Measurements from ENCODE around the gene IER5L. TPM values are rescaled to one million over a fixed set of nuclear protein-coding genes. Genes with fewer than 3 reads are reported as not detected.

Gene IER5L
- total and polyA plus RNA-seq, 4 donors, result 0.40 to 3.3 (median 2.5) TPM

DNA sequence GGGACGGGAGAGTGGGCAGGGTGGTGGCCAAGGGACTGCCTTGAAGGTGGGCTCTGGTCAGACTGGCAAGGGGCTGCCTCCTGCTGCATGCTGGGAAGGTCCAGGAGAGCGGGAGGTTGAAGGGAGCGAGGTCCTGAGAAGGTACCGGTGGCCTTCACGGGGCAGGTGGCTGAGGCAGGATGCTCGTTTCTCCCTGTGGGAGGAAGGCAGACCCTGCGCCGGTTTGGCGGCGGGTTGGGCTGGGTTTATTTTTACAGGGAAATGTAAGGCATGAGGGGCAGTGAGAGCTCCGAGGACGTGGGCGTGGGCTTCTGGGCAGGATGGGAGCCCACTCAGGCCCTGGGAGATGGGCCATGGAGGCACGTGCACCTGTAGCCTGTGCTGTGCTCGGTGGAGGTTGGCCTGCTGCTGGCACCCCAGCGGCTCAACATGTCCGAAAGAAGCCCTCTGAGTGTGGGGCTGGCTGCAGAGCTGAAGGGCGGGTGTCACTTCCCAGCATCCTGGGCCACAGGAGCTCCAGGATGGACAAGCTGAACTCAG lies 27.3 kb downstream of the IER5L start:
- no peaks in the 10 kb centered on the region for H3K9me3 ChIP-seq (ENCODE audit: control insufficient read depth in 4 of 4, low read length in 3 of 4)
- DNase-seq (ENCODE audit: low spot score), result no peak
- no peak overlapping the region for H3K9ac ChIP-seq (ENCODE audit: low read depth in 1 of 2, low read length in 2 of 2)
- H3K36me3 ChIP-seq (ENCODE audit: control insufficient read depth in 4 of 4, insufficient read depth in 3 of 4, low read depth in 1 of 4, low read length in 3 of 4), result peaks cover 7 to 46% (median 9%) of the 10 kb centered on the region in 4 donors
- WGBS, result 89% methylated on average over 18 of the region's 18 CpGs
- H3K4me3 ChIP-seq (ENCODE audit: low read depth in 1 of 3, low read length in 3 of 3), result no peak overlapping the region
- no peak for TF ChIP-seq JUND (IDR thresholded peaks at IDR 0.05)
- no peak for TF ChIP-seq EGR1 (IDR thresholded peaks at IDR 0.05; ENCODE audit: low read depth in 2 of 2)
- TF ChIP-seq, protein P1, sequence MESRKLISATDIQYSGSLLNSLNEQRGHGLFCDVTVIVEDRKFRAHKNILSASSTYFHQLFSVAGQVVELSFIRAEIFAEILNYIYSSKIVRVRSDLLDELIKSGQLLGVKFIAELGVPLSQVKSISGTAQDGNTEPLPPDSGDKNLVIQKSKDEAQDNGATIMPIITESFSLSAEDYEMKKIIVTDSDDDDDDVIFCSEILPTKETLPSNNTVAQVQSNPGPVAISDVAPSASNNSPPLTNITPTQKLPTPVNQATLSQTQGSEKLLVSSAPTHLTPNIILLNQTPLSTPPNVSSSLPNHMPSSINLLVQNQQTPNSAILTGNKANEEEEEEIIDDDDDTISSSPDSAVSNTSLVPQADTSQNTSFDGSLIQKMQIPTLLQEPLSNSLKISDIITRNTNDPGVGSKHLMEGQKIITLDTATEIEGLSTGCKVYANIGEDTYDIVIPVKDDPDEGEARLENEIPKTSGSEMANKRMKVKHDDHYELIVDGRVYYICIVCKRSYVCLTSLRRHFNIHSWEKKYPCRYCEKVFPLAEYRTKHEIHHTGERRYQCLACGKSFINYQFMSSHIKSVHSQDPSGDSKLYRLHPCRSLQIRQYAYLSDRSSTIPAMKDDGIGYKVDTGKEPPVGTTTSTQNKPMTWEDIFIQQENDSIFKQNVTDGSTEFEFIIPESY (IDR thresholded peaks at IDR 0.05), result no peak
- TF ChIP-seq, protein P2, sequence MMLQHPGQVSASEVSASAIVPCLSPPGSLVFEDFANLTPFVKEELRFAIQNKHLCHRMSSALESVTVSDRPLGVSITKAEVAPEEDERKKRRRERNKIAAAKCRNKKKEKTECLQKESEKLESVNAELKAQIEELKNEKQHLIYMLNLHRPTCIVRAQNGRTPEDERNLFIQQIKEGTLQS (IDR thresholded peaks at IDR 0.05), result no peak
- no peak for TF ChIP-seq YY1 (IDR thresholded peaks at IDR 0.05)
- H3K4me1 ChIP-seq (ENCODE audit: control insufficient read depth in 4 of 4, insufficient read depth in 4 of 4, low read length in 3 of 4), result peaks cover 0 to 2% (median 0%) of the 10 kb centered on the region in 4 donors
- no peaks in the 10 kb centered on the region for H3K27me3 ChIP-seq (ENCODE audit: control insufficient read depth in 4 of 4, insufficient read depth in 4 of 4, low read length in 3 of 4)
- no peak overlapping the region for H3K27ac ChIP-seq (ENCODE audit: low read depth in 1 of 2, low read length in 2 of 2)

DNA sequence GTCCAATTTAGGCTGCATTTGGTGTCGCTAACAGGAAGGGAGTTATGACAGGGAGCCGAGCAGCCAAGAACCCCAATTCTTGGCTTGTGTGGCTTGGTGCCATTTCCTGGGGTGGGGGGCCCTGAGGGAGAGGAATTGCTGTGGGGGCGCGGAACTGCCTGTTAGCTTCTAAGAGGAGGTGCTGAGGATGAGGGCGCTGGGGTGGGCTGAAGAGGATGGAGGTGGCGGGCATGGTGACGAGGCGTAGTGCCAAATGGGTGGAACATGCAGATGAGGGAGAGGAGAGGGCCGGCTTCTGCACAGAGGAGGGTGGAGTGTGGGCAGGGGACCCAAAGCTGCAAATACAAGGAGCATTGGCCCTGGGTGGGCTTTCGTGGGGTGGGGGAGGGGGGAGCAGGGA lies 27.9 kb downstream of the IER5L start:
- TF ChIP-seq YY1 (IDR thresholded peaks at IDR 0.05), result no peak
- TF ChIP-seq FOXA2 (IDR thresholded peaks at IDR 0.05), result no peak
- TF ChIP-seq RAD21 (IDR thresholded peaks at IDR 0.05), result no peak
- no peak for TF ChIP-seq EGR1 (IDR thresholded peaks at IDR 0.05; ENCODE audit: low read depth in 2 of 2)
- TF ChIP-seq TAF1 (conservative IDR thresholded peaks at IDR 0.05), result no peak
- no peak for TF ChIP-seq FOXA1 (IDR thresholded peaks at IDR 0.05)
- no peak for TF ChIP-seq HNF4A (conservative IDR thresholded peaks at IDR 0.05)
- no peak for TF ChIP-seq NR2F2 (IDR thresholded peaks at IDR 0.05)
- no peak for TF ChIP-seq JUND (IDR thresholded peaks at IDR 0.05)
- no peak for TF ChIP-seq RXRA (IDR thresholded peaks at IDR 0.05)
- TF ChIP-seq, protein P3, sequence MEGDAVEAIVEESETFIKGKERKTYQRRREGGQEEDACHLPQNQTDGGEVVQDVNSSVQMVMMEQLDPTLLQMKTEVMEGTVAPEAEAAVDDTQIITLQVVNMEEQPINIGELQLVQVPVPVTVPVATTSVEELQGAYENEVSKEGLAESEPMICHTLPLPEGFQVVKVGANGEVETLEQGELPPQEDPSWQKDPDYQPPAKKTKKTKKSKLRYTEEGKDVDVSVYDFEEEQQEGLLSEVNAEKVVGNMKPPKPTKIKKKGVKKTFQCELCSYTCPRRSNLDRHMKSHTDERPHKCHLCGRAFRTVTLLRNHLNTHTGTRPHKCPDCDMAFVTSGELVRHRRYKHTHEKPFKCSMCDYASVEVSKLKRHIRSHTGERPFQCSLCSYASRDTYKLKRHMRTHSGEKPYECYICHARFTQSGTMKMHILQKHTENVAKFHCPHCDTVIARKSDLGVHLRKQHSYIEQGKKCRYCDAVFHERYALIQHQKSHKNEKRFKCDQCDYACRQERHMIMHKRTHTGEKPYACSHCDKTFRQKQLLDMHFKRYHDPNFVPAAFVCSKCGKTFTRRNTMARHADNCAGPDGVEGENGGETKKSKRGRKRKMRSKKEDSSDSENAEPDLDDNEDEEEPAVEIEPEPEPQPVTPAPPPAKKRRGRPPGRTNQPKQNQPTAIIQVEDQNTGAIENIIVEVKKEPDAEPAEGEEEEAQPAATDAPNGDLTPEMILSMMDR (IDR thresholded peaks at IDR 0.05; ENCODE audit: low read depth, low read length, missing input control), result no peak
- TF ChIP-seq, protein P2 (IDR thresholded peaks at IDR 0.05), result no peak
- H3K27ac ChIP-seq (ENCODE audit: low read depth in 1 of 2, low read length in 2 of 2), result no peak overlapping the region
- WGBS, result 86% methylated on average over 10 of the region's 10 CpGs
- H3K9ac ChIP-seq (ENCODE audit: low read depth in 1 of 2, low read length in 2 of 2), result no peak overlapping the region
- DNase-seq (ENCODE audit: low spot score), result no peak
- peaks cover 4 to 42% (median 8%) of the 10 kb centered on the region in 4 donors for H3K36me3 ChIP-seq (ENCODE audit: control insufficient read depth in 4 of 4, insufficient read depth in 3 of 4, low read depth in 1 of 4, low read length in 3 of 4)
- no peaks in the 10 kb centered on the region for H3K27me3 ChIP-seq (ENCODE audit: control insufficient read depth in 4 of 4, insufficient read depth in 4 of 4, low read length in 3 of 4)
- H3K9me3 ChIP-seq (ENCODE audit: control insufficient read depth in 4 of 4, low read length in 3 of 4), result no peaks in the 10 kb centered on the region
- no peak overlapping the region for H3K4me3 ChIP-seq (ENCODE audit: low read depth in 1 of 3, low read length in 3 of 3)
- H3K4me1 ChIP-seq (ENCODE audit: control insufficient read depth in 4 of 4, insufficient read depth in 4 of 4, low read length in 3 of 4), result peaks cover 0 to 7% (median 0%) of the 10 kb centered on the region in 4 donors

DNA sequence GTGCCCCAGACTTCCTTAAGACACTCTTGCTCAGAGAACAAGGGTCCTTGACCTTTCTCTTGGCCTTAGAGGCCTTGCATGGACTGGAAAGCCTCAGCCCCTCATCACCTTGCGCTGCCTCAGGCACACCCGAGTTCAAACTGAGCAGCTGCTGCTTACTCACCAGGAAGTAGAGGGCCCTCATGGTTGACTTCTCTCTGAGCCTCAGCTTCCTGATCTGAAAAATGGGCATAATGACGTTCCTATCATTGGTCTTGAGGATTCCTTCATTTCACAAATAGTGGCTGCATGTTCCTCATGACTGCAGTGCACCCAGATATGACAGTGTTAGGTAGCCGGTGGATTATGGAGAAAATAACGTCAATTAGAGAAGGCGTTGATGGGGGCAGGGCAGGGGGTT lies 28.6 kb downstream of the IER5L start:
- Histone ChIP-seq H3K27me3 (ENCODE audit: control insufficient read depth in 4 of 4, insufficient read depth in 4 of 4, low read length in 3 of 4) (no peaks in the 10 kb centered on the region), H3K9ac (ENCODE audit: low read depth in 1 of 2, low read length in 2 of 2) (no peak overlapping the region), H3K4me1 (ENCODE audit: control insufficient read depth in 4 of 4, insufficient read depth in 4 of 4, low read length in 3 of 4) (peaks cover 0 to 9% (median 0%) of the 10 kb centered on the region in 4 donors), H3K27ac (ENCODE audit: low read depth in 1 of 2, low read length in 2 of 2) (no peak overlapping the region), H3K9me3 (ENCODE audit: control insufficient read depth in 4 of 4, low read length in 3 of 4) (no peaks in the 10 kb centered on the region), H3K4me3 (ENCODE audit: low read depth in 1 of 3, low read length in 3 of 3) (no peak overlapping the region), H3K36me3 (ENCODE audit: control insufficient read depth in 4 of 4, insufficient read depth in 3 of 4, low read depth in 1 of 4, low read length in 3 of 4) (peaks cover 4 to 38% (median 8%) of the 10 kb centered on the region in 4 donors)
- WGBS, result 86% methylated on average over 6 of the region's 6 CpGs
- DNase-seq (ENCODE audit: low spot score), result no peak
- TF ChIP-seq HNF4G (IDR thresholded peaks at IDR 0.05) (no peak), JUND (IDR thresholded peaks at IDR 0.05) (no peak), GABPA (IDR thresholded peaks at IDR 0.05 in 1 of 2, conservative IDR thresholded peaks at IDR 0.05 in 1 of 2) (no peak), FOXA1 (IDR thresholded peaks at IDR 0.05) (no peak), SP1 (IDR thresholded peaks at IDR 0.05) (no peak), RXRA (IDR thresholded peaks at IDR 0.05) (no peak), TAF1 (conservative IDR thresholded peaks at IDR 0.05) (no peak), NR2F2 (IDR thresholded peaks at IDR 0.05) (no peak)
- TF ChIP-seq, protein P1 (IDR thresholded peaks at IDR 0.05), result no peak
- TF ChIP-seq, protein P4, sequence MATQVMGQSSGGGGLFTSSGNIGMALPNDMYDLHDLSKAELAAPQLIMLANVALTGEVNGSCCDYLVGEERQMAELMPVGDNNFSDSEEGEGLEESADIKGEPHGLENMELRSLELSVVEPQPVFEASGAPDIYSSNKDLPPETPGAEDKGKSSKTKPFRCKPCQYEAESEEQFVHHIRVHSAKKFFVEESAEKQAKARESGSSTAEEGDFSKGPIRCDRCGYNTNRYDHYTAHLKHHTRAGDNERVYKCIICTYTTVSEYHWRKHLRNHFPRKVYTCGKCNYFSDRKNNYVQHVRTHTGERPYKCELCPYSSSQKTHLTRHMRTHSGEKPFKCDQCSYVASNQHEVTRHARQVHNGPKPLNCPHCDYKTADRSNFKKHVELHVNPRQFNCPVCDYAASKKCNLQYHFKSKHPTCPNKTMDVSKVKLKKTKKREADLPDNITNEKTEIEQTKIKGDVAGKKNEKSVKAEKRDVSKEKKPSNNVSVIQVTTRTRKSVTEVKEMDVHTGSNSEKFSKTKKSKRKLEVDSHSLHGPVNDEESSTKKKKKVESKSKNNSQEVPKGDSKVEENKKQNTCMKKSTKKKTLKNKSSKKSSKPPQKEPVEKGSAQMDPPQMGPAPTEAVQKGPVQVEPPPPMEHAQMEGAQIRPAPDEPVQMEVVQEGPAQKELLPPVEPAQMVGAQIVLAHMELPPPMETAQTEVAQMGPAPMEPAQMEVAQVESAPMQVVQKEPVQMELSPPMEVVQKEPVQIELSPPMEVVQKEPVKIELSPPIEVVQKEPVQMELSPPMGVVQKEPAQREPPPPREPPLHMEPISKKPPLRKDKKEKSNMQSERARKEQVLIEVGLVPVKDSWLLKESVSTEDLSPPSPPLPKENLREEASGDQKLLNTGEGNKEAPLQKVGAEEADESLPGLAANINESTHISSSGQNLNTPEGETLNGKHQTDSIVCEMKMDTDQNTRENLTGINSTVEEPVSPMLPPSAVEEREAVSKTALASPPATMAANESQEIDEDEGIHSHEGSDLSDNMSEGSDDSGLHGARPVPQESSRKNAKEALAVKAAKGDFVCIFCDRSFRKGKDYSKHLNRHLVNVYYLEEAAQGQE (IDR thresholded peaks at IDR 0.05), result no peak

Measured in liver (tissue), 9 donors.